Neutrophil (primary cell): Measurements from ENCODE around the gene ADAMTS17.

ENCODE experiments used
- H3K27ac ChIP-seq: fragments of 200-600 bp; sonication (generic); 2 replicates; pipeline ENCODE4 v1.5.1; 2016; ENCODE audit warnings: mild to moderate bottlenecking, moderate library complexity
- H3K27me3 ChIP-seq: fragments of 200-600 bp; sonication (generic); 2 replicates; pipeline ENCODE4 v1.6.0; 2016; ENCODE audit warnings: mild to moderate bottlenecking
- H3K36me3 ChIP-seq: fragments of 200-600 bp; sonication (generic); 2 replicates; pipeline ENCODE4 v1.5.1; 2017
- H3K4me1 ChIP-seq, 2 experiments: fragments of 200-600 bp in 1 of 2; sonication (generic) in 1 of 2; 1 replicate in 1 of 2; 2 replicates in 1 of 2; pipeline versions ENCODE4 v1.5.1 to v1.6.1; 2013 to 2016; ENCODE audit warnings: low read depth in 1 of 2, low read length in 1 of 2, mild to moderate bottlenecking in 1 of 2, moderate library complexity in 1 of 2; ENCODE audit not compliant: control insufficient read depth in 1 of 2, insufficient read depth in 1 of 2
- H3K4me3 ChIP-seq, 2 experiments: fragments of 200-600 bp in 1 of 2; sonication (generic) in 1 of 2; 1 replicate in 1 of 2; 2 replicates in 1 of 2; pipeline ENCODE4 v1.5.1; 2013 to 2016; ENCODE audit warnings: low read depth in 1 of 2, low read length in 1 of 2, mild to moderate bottlenecking in 1 of 2, moderate library complexity in 1 of 2
- H3K9me3 ChIP-seq: fragments of 200-600 bp; sonication (generic); 2 replicates; pipeline ENCODE4 v1.5.1; 2016
- CTCF ChIP-seq: fragments of 200-600 bp; sonication (generic); IDR thresholded peaks from 2 replicates; pipeline ENCODE4 v1.5.1; 2016; ENCODE audit warnings: antibody characterized with exemption

The ADAMTS17 gene

DNA sequence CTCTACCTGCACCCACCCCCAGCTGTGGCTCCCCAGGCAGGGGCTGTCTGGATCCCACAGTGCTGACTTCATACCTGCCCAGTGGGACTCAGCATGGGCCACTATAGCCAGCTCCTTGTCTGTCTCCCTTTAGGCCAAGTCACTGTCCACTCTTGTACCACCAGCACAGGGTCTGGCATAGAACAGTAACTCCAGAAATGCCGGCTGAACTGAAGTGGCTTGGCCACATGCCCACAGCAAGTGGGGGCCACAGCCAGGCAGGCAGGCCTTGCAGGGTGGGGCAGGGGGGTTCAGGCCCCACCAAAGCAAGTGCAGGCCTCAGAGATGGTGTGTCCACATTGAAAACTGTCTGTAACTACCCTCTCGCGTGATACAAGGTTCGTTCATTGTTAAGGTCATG is 355.9 kb downstream of the ADAMTS17 start:
- H3K9me3 ChIP-seq = no peaks in the 10 kb centered on the region
- no peak for TF ChIP-seq CTCF

GRCh38 chr15:99984491-99985243 is 357.1 kb downstream of the ADAMTS17 start:
- Histone ChIP-seq H3K27ac (no peak overlapping the region), H3K36me3 (no peaks in the 10 kb centered on the region), H3K27me3 (peaks cover 47% of the 10 kb centered on the region), H3K4me1 (no peaks in the 10 kb centered on the region), H3K9me3 (no peaks in the 10 kb centered on the region), H3K4me3 (no peak overlapping the region)
- no peak for TF ChIP-seq CTCF

More for the DNA sequence above, 355.9 kb downstream of the ADAMTS17 start:
- Histone ChIP-seq H3K4me1 (no peaks in the 10 kb centered on the region), H3K27ac (no peak overlapping the region), H3K27me3 (peaks cover 42% of the 10 kb centered on the region), H3K36me3 (no peaks in the 10 kb centered on the region), H3K4me3 (no peak overlapping the region)

GRCh38 chr15:99983886-99984286 is 357.9 kb downstream of the ADAMTS17 start:
- Histone ChIP-seq H3K4me1 (no peaks in the 10 kb centered on the region), H3K9me3 (no peaks in the 10 kb centered on the region), H3K27me3 (peaks cover 47% of the 10 kb centered on the region), H3K36me3 (no peaks in the 10 kb centered on the region), H3K27ac (no peak overlapping the region), H3K4me3 (no peak overlapping the region)
- no peak for TF ChIP-seq CTCF

- Histone ChIP-seq H3K4me3 (no peak overlapping the region), H3K9me3 (no peaks in the 10 kb centered on the region), H3K27me3 (peaks cover 47% of the 10 kb centered on the region), H3K4me1 (no peaks in the 10 kb centered on the region), H3K36me3 (no peaks in the 10 kb centered on the region), H3K27ac (no peak overlapping the region)
- TF ChIP-seq CTCF = no peak
These were observed 358.4 kb downstream of the ADAMTS17 start for GRCh38 chr15:99983171-99983885.

DNA sequence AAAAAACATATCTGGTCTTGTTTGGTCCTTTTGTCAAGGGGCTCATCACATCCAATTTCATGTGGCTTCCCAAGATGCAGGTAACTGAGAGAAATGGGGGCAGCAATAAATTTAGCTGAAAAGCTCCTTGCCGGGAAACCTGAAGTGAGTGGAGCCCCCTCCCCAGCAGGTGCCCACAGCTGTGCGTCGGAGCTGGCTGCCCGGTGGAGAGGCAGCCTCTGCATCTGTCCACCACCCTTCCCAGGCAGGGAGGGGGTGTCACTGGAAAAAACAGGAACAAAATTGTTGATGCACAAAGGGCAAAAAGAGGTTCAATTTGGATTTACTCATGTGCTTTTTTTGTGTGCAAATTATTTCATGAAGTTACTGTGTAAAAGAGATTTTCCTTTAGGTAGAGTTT is 359.1 kb downstream of the ADAMTS17 start:
- no peak for TF ChIP-seq CTCF
- H3K27me3 ChIP-seq = peaks cover 47% of the 10 kb centered on the region
- H3K9me3 ChIP-seq = no peaks in the 10 kb centered on the region
- H3K4me3 ChIP-seq = no peak overlapping the region
- no peak overlapping the region for H3K27ac ChIP-seq
- H3K36me3 ChIP-seq = no peaks in the 10 kb centered on the region
- H3K4me1 ChIP-seq = no peaks in the 10 kb centered on the region
